ENCODE data around the gene ZNF468.
"Not testable (repeated sequence)": the region's sequence is repeated elsewhere in the genome, so short reads cannot be mapped to it uniquely, and the experiment has no call there.

GRCh38 chr19:52840825-52841465 lies 16.5 kb downstream of the ZNF468 start:
- TF ChIP-seq EZH2 (IDR thresholded peaks at IDR 0.05); POLR2AphosphoS5 (IDR thresholded peaks at IDR 0.05; ENCODE audit: borderline replicate concordance, low read depth, low read length): not testable (repeated sequence)
